H1 (cell line): Measurements from ENCODE around the gene SPACA5B. TPM values are rescaled to one million over a fixed set of nuclear protein-coding genes. Genes with fewer than 3 reads are reported as not detected.
A peak's percentile ranks its signal among the peaks of the same experiment; 100 is the strongest.

Experiments
- CTCF ChIA-PET: fragments of 300-600 bp; sonication (Branson Sonifier 250); formaldehyde crosslinking; loops from one replicate; lab custom pipeline; 2021; ENCODE audit not compliant: partially characterized antibody; lab: Charles Lee
- POLR2A ChIA-PET: fragments of 300-600 bp; sonication (Branson Sonifier 250); formaldehyde crosslinking; loops from one replicate; lab custom pipeline; 2021; ENCODE audit warnings: inconsistent platforms; ENCODE audit not compliant: partially characterized antibody; lab: Charles Lee
- DNase-seq, 2 experiments: peaks; one replicate each; pipeline versions ENCODE4 v3.0.0 to v3.0.0-alpha.2; 2010 to 2022; ENCODE audit warnings: low spot score in 2 of 2, low read depth in 1 of 2, mixed read lengths in 1 of 2
- FAIRE-seq: peaks from 2 replicates; lab custom pipeline; 2011; peaks lifted over from hg19 to GRCh38; lab: Jason Lieb, UNC
- H2AFZ ChIP-seq: 2 replicates; pipeline ENCODE4 v1.8.1; 2012; ENCODE audit warnings: low read length, inconsistent platforms
- H2AK5ac ChIP-seq: 2 replicates; pipeline ENCODE4 v1.6.1; 2013; ENCODE audit warnings: low read depth, low read length
- H2BK120ac ChIP-seq: replicated peaks from 2 replicates; pipeline ENCODE3; 2013; ENCODE audit warnings: low read depth, low read length, inconsistent platforms
- H2BK12ac ChIP-seq: 2 replicates; pipeline ENCODE4 v1.6.1; 2013; ENCODE audit warnings: low read depth, low read length
- H2BK15ac ChIP-seq: 2 replicates; pipeline ENCODE4 v1.6.1; 2013; ENCODE audit warnings: low read length
- H2BK20ac ChIP-seq: 2 replicates; pipeline ENCODE4 v1.6.1; 2013; ENCODE audit warnings: low read length
- H2BK5ac ChIP-seq: 2 replicates; pipeline ENCODE4 v1.6.1; 2013; ENCODE audit warnings: low read depth, low read length
- H3K14ac ChIP-seq: 2 replicates; pipeline ENCODE4 v1.6.1; 2013; ENCODE audit warnings: inconsistent platforms; ENCODE audit not compliant: insufficient read length
- H3K18ac ChIP-seq: 2 replicates; pipeline ENCODE4 v1.6.1; 2013; ENCODE audit warnings: low read length; ENCODE audit errors: extremely low read depth
- H3K23ac ChIP-seq: 2 replicates; pipeline ENCODE4 v1.6.1; 2013; ENCODE audit warnings: inconsistent platforms; ENCODE audit not compliant: insufficient read length
- H3K23me2 ChIP-seq: 2 replicates; pipeline ENCODE4 v1.6.1; 2013; ENCODE audit warnings: low read depth, low read length
- H3K27ac ChIP-seq: 2 replicates; pipeline ENCODE4 v1.6.1; 2011; ENCODE audit warnings: low read depth, low read length, inconsistent platforms
- H3K27me3 ChIP-seq, 4 experiments: replicated peaks in 1 of 4; 1 replicate in 1 of 4; 2 replicates in 3 of 4; pipeline versions ENCODE4 v1.6.1 to v1.8.1; 2011 to 2013; ENCODE audit warnings: low read length in 3 of 4, mild to moderate bottlenecking in 3 of 4, inconsistent platforms in 2 of 4, mixed read lengths in 2 of 4, moderate library complexity in 1 of 4; ENCODE audit not compliant: control insufficient read depth in 3 of 4, insufficient read depth in 3 of 4; ENCODE audit errors: extremely low read depth in 1 of 4
- H3K36me3 ChIP-seq, 4 experiments: 2 replicates each; pipeline versions ENCODE4 v1.6.1 to v1.8.1; 2011 to 2013; ENCODE audit warnings: mild to moderate bottlenecking in 4 of 4, low read length in 3 of 4, moderate library complexity in 2 of 4, control low read depth in 1 of 4, inconsistent platforms in 1 of 4; ENCODE audit not compliant: insufficient read depth in 4 of 4, control insufficient read depth in 2 of 4
- H3K4ac ChIP-seq: replicated peaks from 2 replicates; pipeline ENCODE3; 2013; ENCODE audit warnings: low read length, low read depth, mixed read lengths, inconsistent platforms; ENCODE audit not compliant: insufficient read length
- H3K4me1 ChIP-seq, 4 experiments: replicated peaks in 1 of 4; 1 replicate in 1 of 4; 2 replicates in 3 of 4; pipeline versions ENCODE4 v1.6.1 to v1.8.1; 2011 to 2013; ENCODE audit warnings: low read length in 3 of 4, inconsistent platforms in 2 of 4, mixed read lengths in 1 of 4; ENCODE audit not compliant: insufficient read depth in 4 of 4, control insufficient read depth in 3 of 4
- H3K4me2 ChIP-seq, 2 experiments: 2 replicates each; pipeline versions ENCODE4 v1.6.1 to v1.8.1; 2011 to 2013; ENCODE audit warnings: low read depth in 2 of 2, low read length in 2 of 2, control low read depth in 1 of 2, inconsistent platforms in 1 of 2, mild to moderate bottlenecking in 1 of 2; ENCODE audit not compliant: insufficient read depth in 1 of 2
- H3K4me3 ChIP-seq, 4 experiments: fragments of 200-600, 300-600 bp in 1 of 4; sonication (generic), shearing (Covaris generic), sonication (Bioruptor Twin) in 1 of 4; 2 replicates each; pipeline versions ENCODE4 v1.5.1 to v1.8.1; 2011 to 2016; ENCODE audit warnings: low read length in 4 of 4, low read depth in 3 of 4, control low read depth in 2 of 4, inconsistent platforms in 2 of 4, mild to moderate bottlenecking in 2 of 4, mixed read lengths in 1 of 4, moderate library complexity in 1 of 4; ENCODE audit not compliant: insufficient read depth in 2 of 4; ENCODE audit errors: extremely low read depth in 1 of 4
- H3K56ac ChIP-seq: replicated peaks from 2 replicates; pipeline ENCODE3; 2013; ENCODE audit warnings: low read depth, mild to moderate bottlenecking, mixed read lengths, low read length, inconsistent platforms; ENCODE audit not compliant: insufficient read length
- H3K79me1 ChIP-seq: 2 replicates; pipeline ENCODE4 v1.6.1; 2013; ENCODE audit warnings: low read depth, low read length, control low read depth
- H3K79me2 ChIP-seq, 2 experiments: 2 replicates each; pipeline versions ENCODE4 v1.6.1 to v1.8.1; 2012 to 2013; ENCODE audit warnings: low read length in 2 of 2, mild to moderate bottlenecking in 2 of 2, inconsistent platforms in 1 of 2; ENCODE audit not compliant: insufficient read depth in 2 of 2, control insufficient read depth in 1 of 2
- H3K9ac ChIP-seq, 4 experiments: replicated peaks in 1 of 4; 1 replicate in 1 of 4; 2 replicates in 3 of 4; pipeline versions ENCODE4 v1.6.1 to v1.8.1; 2011 to 2013; ENCODE audit warnings: low read depth in 3 of 4, low read length in 3 of 4, control low read depth in 2 of 4, mild to moderate bottlenecking in 2 of 4, moderate library complexity in 2 of 4, inconsistent platforms in 1 of 4; ENCODE audit errors: extremely low read depth in 1 of 4
- H3K9me3 ChIP-seq, 2 experiments: 2 replicates each; pipeline versions ENCODE4 v1.6.1 to v1.8.1; 2012 to 2013; ENCODE audit warnings: mild to moderate bottlenecking in 2 of 2, moderate library complexity in 2 of 2, control low read depth in 1 of 2, inconsistent platforms in 1 of 2, low read depth in 1 of 2, low read length in 1 of 2, mixed read lengths in 1 of 2; ENCODE audit not compliant: insufficient read depth in 2 of 2
- H4K20me1 ChIP-seq, 2 experiments: replicated peaks in 1 of 2; 2 replicates each; pipeline versions ENCODE3 to v1.8.1; 2011 to 2013; ENCODE audit warnings: inconsistent platforms in 2 of 2, low read length in 2 of 2, mild to moderate bottlenecking in 1 of 2; ENCODE audit not compliant: insufficient read depth in 2 of 2, control insufficient read depth in 1 of 2
- H4K5ac ChIP-seq: 2 replicates; pipeline ENCODE4 v1.6.1; 2013; ENCODE audit warnings: low read length, low read depth, mixed read lengths, inconsistent platforms; ENCODE audit not compliant: insufficient read length
- H4K8ac ChIP-seq: 2 replicates; pipeline ENCODE4 v1.8.0; 2013; ENCODE audit warnings: mild to moderate bottlenecking, moderate library complexity, low read length, inconsistent platforms; ENCODE audit not compliant: insufficient read depth; ENCODE audit errors: extremely low read depth
- H4K91ac ChIP-seq: replicated peaks from 2 replicates; pipeline ENCODE3; 2013; ENCODE audit warnings: low read length, mixed read lengths, inconsistent platforms; ENCODE audit not compliant: insufficient read length
- E2F6 ChIP-seq: IDR thresholded peaks from 2 replicates; pipeline ENCODE4 v1.6.1; 2012; ENCODE audit warnings: inconsistent platforms
- HDAC6 ChIP-seq: IDR thresholded peaks from one replicate; pipeline ENCODE4 v1.7.1; 2012; ENCODE audit warnings: low read depth, mild to moderate bottlenecking, inconsistent platforms, low read length, moderate library complexity
- PHF8 ChIP-seq: fragments of 200-600 bp; sonication (generic); conservative IDR thresholded peaks from 2 replicates; pipeline ENCODE4 v1.7.1; 2012; ENCODE audit warnings: low read depth, mild to moderate bottlenecking, inconsistent platforms, low read length, moderate library complexity
- TBP ChIP-seq: IDR thresholded peaks from 2 replicates; pipeline ENCODE4 v1.6.1; 2011; ENCODE audit warnings: low read depth, low read length, improper control_type of control experiment
- USF2 ChIP-seq: IDR thresholded peaks from 2 replicates; pipeline ENCODE4 v1.6.1; 2011; ENCODE audit warnings: low read length, improper control_type of control experiment
- YY1 ChIP-seq: IDR thresholded peaks from 2 replicates; pipeline ENCODE4 v1.6.1; 2011; ENCODE audit warnings: low read depth, mild to moderate bottlenecking, low read length
- WGBS, 2 experiments: shearing (Covaris generic) in 1 of 2; methylation state at CpG; one replicate each; pipeline versions ENCODE4 v1.1.6 to v1.1.7; 2013 to 2015; ENCODE audit warnings: low lambda C conversion rate in 2 of 2, mixed read lengths in 2 of 2, inconsistent platforms in 1 of 2, low coverage in 1 of 2, missing lambda C conversion rate in 1 of 2; ENCODE audit not compliant: insufficient replicate concordance in 2 of 2, insufficient coverage in 1 of 2, insufficient read length in 1 of 2; ENCODE audit errors: extremely low coverage in 1 of 2, missing lambda C conversion rate in 1 of 2; 5-methylcytosine and 5-hydroxymethylcytosine counted together
- polyA plus RNA-seq, 7 experiments: library from polyadenylated mRNA; depleted of rRNA in 3 of 7; stranded (reverse) in 5 of 7; unstranded in 2 of 7; fragments of >200 nt in 5 of 7; fragments of 200-250 nt in 2 of 7; gene quantifications; 1 replicate in 5 of 7; 2 replicates in 1 of 7; 4 replicates in 1 of 7; pipeline versions ENCODE4 v1.2.1 to v1.2.3, GENCODE V29; 2011 to 2013; ENCODE audit warnings: missing spikeins in 2 of 7, mixed read lengths in 2 of 7
- total RNA-seq: library from RNA; stranded (reverse); fragmentation: NEBNext Ultra II Directional; extraction: Animal tissue kit (Norgen Biotek cat#: 25700); gene quantifications from 2 replicates; pipeline ENCODE4 v1.2.1, GENCODE V29; 2021

SPACA5B gene
- total and polyA plus RNA-seq, 2 of the 8 experiments (the other 6 are each of a cell fraction or from before 2014, with no cell fraction given) = not detected

GRCh38 chrX:48156014-48156413 is 25.6 kb downstream of the SPACA5B start:
- Histone ChIP-seq H2BK15ac (no peak overlapping the region), H3K27ac (no peak overlapping the region), H3K4me2 (no peak overlapping the region), H3K56ac (no peak overlapping the region), H3K18ac (no peak overlapping the region)
- TF ChIP-seq TBP (no peak), E2F6 (peak; percentile 66; the same call in 1 of the 2 replicates), PHF8 (no peak), USF2 (no peak), YY1 (no peak), HDAC6 (no peak)
- TF ChIP-seq, all 59 proteins: peak for 1
- no peak overlapping the region for H3K14ac ChIP-seq
- no peaks in the 10 kb centered on the region for H3K23me2 ChIP-seq
- no peak overlapping the region for H3K9ac ChIP-seq
- CTCF ChIA-PET = no interaction called here
- no peaks in the 10 kb centered on the region for H3K79me1 ChIP-seq
- H2BK12ac ChIP-seq = no peak overlapping the region
- no peaks in the 10 kb centered on the region for H3K27me3 ChIP-seq
- no peak overlapping the region for H2AFZ ChIP-seq
- no peaks in the 10 kb centered on the region for H3K9me3 ChIP-seq
- POLR2A ChIA-PET = no interaction called here
- H3K36me3 ChIP-seq = no peaks in the 10 kb centered on the region
- no peak overlapping the region for H3K4me3 ChIP-seq
- no peak overlapping the region for H2BK5ac ChIP-seq
- H4K20me1 ChIP-seq = no peaks in the 10 kb centered on the region
- 87% methylated on average over 3 of the region's 12 CpGs; no CpG with 5 or more reads in 1 of the 2 experiments for WGBS, 2 experiments
- H2BK20ac ChIP-seq = no peak overlapping the region
- no peak overlapping the region for H2BK120ac ChIP-seq
- H2AK5ac ChIP-seq = no peak overlapping the region
- no peak overlapping the region for H4K8ac ChIP-seq
- no peak overlapping the region for H4K91ac ChIP-seq
- H3K4me1 ChIP-seq = no peaks in the 10 kb centered on the region
- no peak overlapping the region for H4K5ac ChIP-seq
- H3K79me2 ChIP-seq = no peaks in the 10 kb centered on the region
- H3K23ac ChIP-seq = no peak overlapping the region
- no peak for FAIRE-seq
- no peak overlapping the region for H3K4ac ChIP-seq
- DNase-seq = no peak
